SIG-M5 treated with dmso at 0.1 percent for 504 hours (cell line): ENCODE data around the gene TEX9.
"Not testable (repeated sequence)": the region's sequence is repeated elsewhere in the genome, so short reads cannot be mapped to it uniquely, and the experiment has no call there.

Experiments used
- DNase-seq: peaks from one replicate; lab custom pipeline; 2025; ENCODE audit not compliant: unreplicated experiment; lab: John Stamatoyannopoulos, UW

TEX9 gene

GRCh38 chr15:56361987-56362386 lies 3.2 kb upstream of the TEX9 start:
- no peak for DNase-seq

DNA sequence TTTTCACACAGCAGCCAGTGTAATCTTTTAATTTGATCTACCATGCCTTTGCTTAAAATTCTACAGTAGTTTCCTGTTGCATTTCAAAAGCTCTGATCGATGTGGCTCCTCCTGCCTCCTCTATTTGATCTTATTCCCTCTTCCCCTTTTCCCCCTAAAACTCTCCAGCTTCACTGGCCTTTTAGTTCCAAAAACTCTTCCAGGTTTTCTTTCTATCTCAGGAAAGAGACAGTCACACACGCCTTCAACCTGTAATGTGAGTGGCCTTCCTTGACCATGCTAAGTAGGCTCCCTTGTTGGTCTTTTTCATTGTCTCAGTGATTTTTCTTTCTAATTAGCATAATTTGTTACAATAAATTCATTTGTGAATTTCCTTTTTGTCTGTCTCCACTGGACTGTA lies 985 bp downstream of the TEX9 start:
- DNase-seq: no peak

DNA sequence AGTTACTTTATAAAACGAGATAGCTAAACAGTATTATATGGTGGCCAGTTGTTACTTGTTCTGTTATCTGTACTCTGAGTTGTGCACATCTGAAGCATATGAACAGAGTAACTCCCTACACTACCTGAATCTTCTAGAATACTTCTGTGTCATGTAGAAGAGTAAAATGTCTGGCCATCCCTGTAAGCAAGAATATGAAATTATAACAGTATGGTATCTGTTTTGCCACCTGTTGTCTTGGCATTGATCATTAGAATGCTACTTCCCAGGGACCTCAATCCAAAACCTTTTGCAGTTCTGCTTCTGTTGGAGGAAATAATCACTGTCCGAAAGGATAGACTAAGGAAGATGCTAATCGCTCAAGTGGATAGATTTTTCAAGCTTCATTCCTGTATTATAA lies 1.9 kb downstream of the TEX9 start:
- no peak for DNase-seq

GRCh38 chr15:56369234-56369633 lies 4.0 kb downstream of the TEX9 start:
- DNase-seq: no peak

GRCh38 chr15:56371495-56372147 lies 6.4 kb downstream of the TEX9 start:
- DNase-seq: no peak

DNA sequence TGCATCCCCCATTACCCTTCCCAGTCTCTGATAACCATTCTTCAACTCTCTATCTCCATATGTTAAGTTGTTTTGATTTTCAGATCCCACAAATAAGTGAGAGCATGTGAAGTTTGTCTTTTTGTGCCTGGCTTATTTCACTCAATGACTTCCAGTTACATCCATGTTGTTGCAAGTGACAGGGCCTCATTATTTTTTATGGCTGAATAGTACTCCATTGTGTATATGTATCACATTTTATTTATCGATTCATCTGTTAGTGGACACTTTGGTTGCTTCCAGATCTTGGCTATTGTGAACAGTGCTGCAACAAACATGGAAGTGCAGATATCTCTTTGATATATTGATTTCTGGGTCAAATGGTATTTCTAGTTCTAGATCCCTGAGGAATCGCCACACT lies 9.5 kb downstream of the TEX9 start:
- not testable (repeated sequence) for DNase-seq

- DNase-seq: not testable (repeated sequence)
Observed at GRCh38 chr15:56377822-56378221, 12.6 kb downstream of the TEX9 start.

GRCh38 chr15:56383010-56383409 lies 17.8 kb downstream of the TEX9 start:
- DNase-seq: no peak

- DNase-seq: no peak
Observed at GRCh38 chr15:56385908-56386307, 20.7 kb downstream of the TEX9 start.

DNA sequence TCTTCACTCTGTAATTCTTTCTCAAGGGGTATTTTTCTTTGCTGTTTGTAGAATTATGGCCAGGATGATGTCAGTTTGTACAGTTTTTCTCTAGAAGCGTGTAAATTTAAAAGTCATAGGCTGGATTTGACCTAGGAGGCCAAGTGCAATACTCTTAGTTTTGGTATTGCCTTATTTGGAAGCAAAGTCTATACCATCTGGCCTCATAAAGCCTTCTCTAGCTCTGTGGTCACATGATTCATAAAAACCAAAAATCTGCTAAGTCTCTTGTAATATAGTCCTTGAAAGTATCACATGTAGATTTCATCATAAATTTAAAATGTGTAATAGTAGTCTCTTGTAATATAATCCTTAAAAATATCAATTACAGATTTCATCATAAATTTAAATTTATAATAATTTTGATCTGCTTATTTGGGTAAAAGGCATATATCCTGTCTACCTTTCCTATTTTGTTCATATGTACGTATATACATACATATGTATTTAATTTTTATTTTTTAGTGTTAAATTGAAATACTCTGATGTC lies 25.6 kb downstream of the TEX9 start:
- no peak for DNase-seq

- DNase-seq: no peak
Observed at GRCh38 chr15:56393277-56393676, 28.1 kb downstream of the TEX9 start.

- DNase-seq: no peak
Observed at GRCh38 chr15:56394909-56395308, 29.7 kb downstream of the TEX9 start.

GRCh38 chr15:56397325-56397724 lies 32.1 kb downstream of the TEX9 start:
- not testable (repeated sequence) for DNase-seq

DNA sequence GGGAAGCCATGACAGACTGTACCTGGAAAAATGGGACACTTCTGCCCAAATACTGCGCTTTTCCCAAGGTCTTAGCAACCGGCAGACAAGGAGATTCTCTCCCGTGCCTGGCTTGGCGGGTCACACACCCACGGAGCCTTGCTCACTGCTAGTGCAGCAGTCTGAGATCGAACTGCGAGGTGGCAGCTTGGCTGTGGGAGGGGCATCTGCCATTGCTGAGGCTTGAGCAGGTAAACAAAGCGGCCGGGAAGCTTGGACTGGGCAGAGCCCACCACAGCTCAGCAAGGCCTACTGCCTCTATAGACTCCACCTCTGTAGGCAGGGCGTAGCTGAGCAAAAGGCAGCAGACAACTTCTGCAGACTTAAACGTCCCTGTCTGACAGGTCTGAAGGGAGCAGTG lies 34.0 kb downstream of the TEX9 start:
- not testable (repeated sequence) for DNase-seq

GRCh38 chr15:56410721-56411120 lies 45.5 kb downstream of the TEX9 start:
- no peak for DNase-seq

GRCh38 chr15:56411122-56411749 lies 46.0 kb downstream of the TEX9 start:
- no peak for DNase-seq

- not testable (repeated sequence) for DNase-seq
Observed at GRCh38 chr15:56413114-56413733, 48.0 kb downstream of the TEX9 start.

GRCh38 chr15:56425276-56425675 lies 60.0 kb downstream of the TEX9 start:
- no peak for DNase-seq

- DNase-seq: no peak
Observed at GRCh38 chr15:56425976-56426375, 60.8 kb downstream of the TEX9 start.

DNA sequence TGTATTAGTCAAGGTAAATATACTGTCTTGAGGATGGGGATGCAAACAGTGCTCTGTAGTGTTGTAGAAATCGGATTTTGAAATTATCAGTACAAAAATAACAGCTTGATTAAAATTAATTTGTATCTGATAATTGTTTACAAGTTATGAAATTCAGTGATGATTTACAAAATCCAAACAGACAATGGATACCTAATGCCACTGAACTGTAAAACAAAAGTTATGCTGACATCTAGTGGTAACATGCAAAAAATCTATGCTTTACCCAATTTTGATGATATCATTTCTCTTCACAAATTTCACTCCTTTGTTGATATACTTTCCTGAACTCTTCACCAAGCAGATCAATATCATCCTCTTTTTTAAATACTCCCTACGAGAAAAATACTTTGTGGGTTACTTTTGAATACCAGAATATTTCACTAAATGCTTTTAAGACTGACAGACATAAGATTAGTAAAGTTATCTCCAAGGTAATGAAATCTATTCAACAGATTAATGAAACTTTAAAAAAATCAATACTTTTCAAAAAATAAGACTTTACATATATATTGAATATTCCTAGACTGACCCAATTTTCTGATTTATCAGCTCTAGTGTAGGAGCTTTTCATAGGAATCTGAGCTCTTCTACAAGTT lies 63.7 kb downstream of the TEX9 start:
- peak; percentile 42 for DNase-seq

- DNase-seq: no peak
Observed at GRCh38 chr15:56432304-56432703, 67.1 kb downstream of the TEX9 start.
